Activated CD8-positive, alpha-beta memory T cell treated with anti-CD3 and anti-CD28 coated beads, Interleukin-2, amount 50 U/mL, for 24 hours (primary cell): ENCODE measurements around the gene AFG3L2.

Source experiments
- DNase-seq: peaks from one replicate; pipeline ENCODE4 v3.0.0-alpha.2; 2020; ENCODE audit errors: extremely low read depth

The AFG3L2 gene

DNA sequence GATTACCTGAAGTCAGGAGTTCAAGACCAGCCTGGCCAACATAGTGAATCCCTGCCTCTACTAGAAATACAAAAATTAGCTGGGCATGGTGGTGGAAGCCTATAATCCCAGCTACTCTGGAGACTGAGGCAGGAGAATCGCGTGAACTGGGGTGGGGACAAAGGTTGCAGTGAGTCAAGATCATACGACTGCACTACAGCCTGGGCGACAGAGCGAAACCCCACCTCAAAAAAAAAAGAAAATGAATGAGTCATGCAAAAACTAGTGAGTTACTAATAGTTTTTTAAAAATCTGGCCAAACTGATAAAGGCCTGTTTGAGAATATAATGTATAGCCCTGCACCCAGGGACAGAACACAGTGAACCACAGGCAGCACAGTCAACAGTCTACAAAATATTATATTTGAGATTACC, 17.5 kb downstream of the AFG3L2 start:
- no peak for DNase-seq

GRCh38 chr18:12352188-12352587, 24.8 kb downstream of the AFG3L2 start:
- DNase-seq = no peak

DNA sequence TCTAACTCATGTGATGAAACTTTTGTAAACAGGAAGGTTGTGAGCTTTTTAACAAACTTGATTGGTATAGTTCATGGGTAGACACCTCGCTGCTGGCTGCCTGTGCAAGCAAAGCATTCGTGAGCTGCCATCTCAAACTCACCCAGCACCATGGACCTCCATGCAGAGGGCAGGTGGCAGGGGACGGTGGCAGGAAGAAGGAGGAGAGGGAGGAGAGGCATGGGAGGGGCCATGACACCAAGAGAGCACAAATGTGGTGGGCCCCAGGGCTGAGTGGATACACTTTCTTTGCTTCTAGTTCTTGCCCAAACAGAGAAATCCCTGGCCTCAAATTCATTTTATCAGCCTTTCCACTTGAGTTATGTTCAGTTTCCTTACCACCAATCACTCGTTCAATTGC, 29.1 kb downstream of the AFG3L2 start:
- no peak for DNase-seq

DNA sequence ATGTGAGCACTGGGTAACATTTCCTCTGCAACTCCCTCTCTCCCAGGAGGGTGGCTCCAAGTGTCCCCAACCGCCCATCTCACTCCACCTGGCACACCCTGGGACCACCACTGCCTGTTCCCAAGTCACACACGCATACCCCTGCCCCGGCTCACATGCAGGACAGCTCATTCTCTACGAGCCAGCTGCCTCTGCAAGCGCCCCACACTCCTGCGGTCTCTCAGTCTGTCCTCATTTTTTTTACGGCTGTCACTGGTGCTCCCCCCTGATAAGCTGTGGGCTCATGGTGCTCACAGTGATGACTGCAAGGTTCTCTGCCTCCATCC, 30.8 kb downstream of the AFG3L2 start:
- no peak for DNase-seq

GRCh38 chr18:12345491-12346239, 31.4 kb downstream of the AFG3L2 start:
- DNase-seq = no peak

- DNase-seq = no peak
These were observed 34.4 kb downstream of the AFG3L2 start for GRCh38 chr18:12342661-12343060.

DNA sequence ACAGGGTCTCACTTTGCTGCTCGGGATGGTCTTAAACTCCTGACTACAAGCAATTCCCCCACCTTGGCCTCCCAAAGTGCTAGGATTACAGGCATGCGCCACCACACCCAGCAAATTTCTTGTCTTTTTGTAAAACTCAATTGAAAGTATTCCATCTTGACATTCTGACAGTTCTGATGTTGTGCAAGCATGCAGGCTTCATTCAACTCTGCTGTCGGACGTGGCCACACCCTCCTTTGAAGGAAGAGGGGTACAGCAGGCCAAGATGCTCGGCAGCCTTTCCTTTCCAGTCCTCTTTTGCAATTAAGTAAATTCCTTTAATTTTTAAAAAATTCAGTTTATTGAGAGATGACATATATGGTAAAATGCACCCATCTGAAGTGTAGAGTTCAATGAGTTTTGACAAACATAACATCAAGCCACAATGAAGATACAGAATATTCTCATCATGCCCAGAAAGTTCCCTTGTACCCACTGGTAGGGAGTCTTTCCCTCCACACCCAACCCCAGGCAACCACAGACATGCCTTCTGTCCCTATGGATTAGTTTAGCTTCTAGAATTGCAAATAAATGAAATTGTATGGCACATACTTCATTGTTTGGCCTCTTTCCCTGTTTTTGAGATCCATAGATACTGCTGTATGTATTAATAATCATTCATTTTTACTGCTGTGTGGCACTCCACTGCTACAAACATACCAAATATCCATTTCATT, 35.9 kb downstream of the AFG3L2 start:
- no peak for DNase-seq

- DNase-seq = no peak
These were observed 38.6 kb downstream of the AFG3L2 start for GRCh38 chr18:12338382-12338781.

GRCh38 chr18:12336887-12337286, 40.1 kb downstream of the AFG3L2 start:
- DNase-seq = no peak

DNA sequence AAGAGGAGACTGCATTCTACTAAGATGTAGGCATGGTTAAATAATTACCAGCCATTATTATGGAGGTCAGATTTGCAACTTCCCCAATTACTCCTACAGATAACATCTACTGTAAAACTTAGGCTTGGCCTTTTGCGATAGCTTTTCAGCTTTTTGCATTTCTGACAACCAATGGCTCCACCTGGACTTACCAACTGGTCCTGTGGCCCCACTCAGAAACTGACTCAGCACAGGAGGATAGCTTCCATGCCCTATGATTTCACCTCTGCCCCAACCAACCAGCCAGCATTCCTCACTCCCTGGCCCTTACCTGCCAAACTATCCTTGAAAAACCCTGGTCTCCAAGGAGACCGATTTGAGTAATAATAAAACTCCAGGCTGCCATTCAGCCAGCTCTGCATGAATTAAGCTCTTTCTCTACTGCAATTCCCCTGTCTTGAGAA, 40.8 kb downstream of the AFG3L2 start:
- no peak for DNase-seq

GRCh38 chr18:12335503-12335902, 41.5 kb downstream of the AFG3L2 start:
- no peak for DNase-seq

DNA sequence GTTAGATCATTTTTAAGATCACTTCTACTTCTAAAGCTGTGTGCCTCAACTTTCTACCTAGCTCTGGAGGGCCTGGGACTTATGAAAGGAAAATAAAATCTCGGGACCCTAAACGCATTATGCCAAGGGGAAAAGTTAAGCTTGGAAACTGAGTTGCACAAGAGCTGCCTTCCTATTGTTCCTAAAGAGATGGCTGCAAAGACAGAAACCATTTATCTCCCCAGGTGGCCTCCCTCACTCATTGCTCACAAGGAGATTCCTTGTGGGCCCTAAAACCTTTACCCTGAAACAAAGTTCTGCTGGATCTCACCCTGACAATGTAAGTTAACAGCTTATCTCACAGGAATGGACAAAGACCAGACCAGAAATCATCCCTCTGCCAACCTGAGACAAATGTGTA, 42.2 kb downstream of the AFG3L2 start:
- DNase-seq = no peak

DNA sequence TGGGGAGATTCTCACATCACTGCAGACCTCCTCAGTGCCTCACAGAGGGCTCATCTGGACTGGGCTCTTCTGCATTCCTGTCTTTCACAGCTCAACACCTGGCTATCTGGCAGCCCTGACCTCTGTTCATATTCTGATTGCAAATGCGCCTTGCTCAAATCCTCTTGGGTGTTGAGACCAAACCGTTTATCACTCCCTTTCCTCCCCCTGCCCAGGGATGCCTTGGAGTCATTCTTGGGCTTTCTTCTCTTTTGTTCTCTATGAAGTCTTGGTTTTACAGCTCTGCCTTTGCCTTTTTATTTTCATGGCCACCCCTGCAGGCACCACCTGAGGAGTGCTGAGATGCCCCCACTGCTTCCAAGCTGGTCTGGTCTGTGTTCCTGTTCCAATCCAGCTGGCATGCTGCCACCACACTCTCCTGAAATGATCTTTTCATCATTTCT, 42.6 kb downstream of the AFG3L2 start:
- DNase-seq = no peak

DNA sequence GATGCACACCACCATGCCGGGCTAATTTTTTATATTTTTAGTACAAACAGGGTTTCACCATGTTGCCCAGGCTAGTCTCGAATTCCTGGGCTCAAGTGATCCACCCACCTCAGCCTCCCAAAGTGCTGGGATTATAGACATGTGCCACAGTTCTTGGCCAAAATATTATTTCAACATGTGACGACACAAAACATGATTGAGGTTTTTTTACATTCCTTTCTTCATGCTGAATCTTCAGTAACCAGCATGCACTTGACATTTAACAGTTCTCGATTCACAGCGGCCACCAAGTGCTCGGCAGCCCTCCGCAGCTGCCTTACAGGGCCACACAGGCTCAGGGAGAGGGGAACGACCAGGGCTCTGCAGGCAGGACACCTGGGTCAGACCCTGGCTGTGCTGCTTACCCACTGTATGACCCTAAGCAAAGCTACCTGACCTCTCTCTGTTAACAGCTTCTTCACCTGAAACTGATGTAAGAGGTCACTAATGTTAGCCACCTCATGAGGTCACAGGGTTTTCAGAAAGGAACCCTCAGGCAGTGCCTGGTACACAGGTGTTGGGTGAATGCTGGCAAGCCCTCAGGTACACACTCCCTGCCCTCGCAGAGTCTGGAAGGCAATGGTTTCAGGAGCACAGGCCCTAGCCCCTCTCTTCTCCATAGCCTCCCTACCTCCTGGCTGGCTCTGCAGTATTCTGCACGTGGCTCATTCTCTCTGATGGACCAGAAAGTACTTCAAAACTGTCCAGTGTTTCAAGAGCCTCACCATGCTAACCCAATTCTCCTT, 43.3 kb downstream of the AFG3L2 start:
- DNase-seq = no peak

- no peak for DNase-seq
These were observed 46.3 kb downstream of the AFG3L2 start for GRCh38 chr18:12330766-12331165.

GRCh38 chr18:12329125-12329698, 47.8 kb downstream of the AFG3L2 start:
- no peak for DNase-seq

GRCh38 chr18:12328179-12328823, 48.7 kb downstream of the AFG3L2 start:
- no peak for DNase-seq

- DNase-seq = peak; percentile 45
These were observed 49.4 kb downstream of the AFG3L2 start for GRCh38 chr18:12327510-12328178.

- no peak for DNase-seq
These were observed 50.1 kb downstream of the AFG3L2 start for GRCh38 chr18:12326711-12327460.

GRCh38 chr18:12325726-12326245, 51.2 kb downstream of the AFG3L2 start:
- no peak for DNase-seq
